RPMI8226 (cell line): ENCODE data around the gene TTC39A.
A peak's percentile ranks its signal among the peaks of the same experiment; 100 is the strongest.

Experiments used
- DNase-seq: peaks from one replicate; pipeline ENCODE4 v3.0.0-alpha.2; 2015

The TTC39A gene

GRCh38 chr1:51330331-51331201 lies at the start of gene TTC39A:
Gene TTC39A (minus strand): TSS chr1:51330562. CDS start chr1:51330477, 85 bp downstream.
- DNase-seq: peak; percentile 38

DNA sequence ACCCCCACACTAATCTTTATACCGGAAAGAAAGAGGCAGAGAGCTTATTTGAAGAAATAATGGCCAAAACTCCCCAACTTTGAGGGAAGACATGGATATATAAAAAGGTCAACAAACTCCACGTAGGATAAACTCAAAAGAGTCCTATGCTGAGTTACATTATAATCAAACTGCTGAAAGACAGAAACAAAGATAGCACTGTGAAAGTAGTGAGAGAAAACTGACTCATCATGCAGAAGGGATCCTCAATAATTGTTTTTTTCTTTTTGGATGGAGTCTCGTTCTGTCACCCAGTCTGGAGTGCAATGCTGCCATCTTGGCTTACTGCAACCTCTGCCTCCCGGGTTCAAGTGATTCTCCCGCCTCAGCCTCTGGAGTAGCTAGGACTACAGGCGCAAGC lies 48.5 kb upstream of the TTC39A start:
- no peak for DNase-seq

GRCh38 chr1:51373898-51374297 lies 43.5 kb upstream of the TTC39A start:
- no peak for DNase-seq

GRCh38 chr1:51372561-51372960 lies 42.2 kb upstream of the TTC39A start:
- DNase-seq: no peak

- DNase-seq: no peak
Measured at GRCh38 chr1:51369171-51369570, 38.8 kb upstream of the TTC39A start.

DNA sequence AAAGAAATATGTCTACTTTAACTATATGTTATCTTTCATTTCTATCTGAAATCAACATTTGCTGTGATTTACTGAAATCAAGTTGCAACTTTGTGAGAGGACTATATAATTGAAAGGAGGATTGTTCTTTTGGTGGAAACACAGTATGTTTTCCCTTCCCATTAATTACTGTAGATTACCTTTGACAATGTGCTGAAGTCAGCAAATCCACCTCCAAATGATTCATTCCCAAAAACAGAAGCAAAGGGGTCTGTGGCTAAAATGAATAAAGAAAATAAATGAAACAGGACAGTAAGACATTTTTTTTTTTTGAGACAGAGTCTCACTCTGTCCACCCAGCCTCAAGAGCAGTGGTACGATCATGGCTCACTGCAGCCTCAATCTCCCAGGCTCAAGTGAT lies 35.4 kb upstream of the TTC39A start:
- DNase-seq: no peak

- DNase-seq: no peak
Measured at GRCh38 chr1:51359879-51360278, 29.5 kb upstream of the TTC39A start.

DNA sequence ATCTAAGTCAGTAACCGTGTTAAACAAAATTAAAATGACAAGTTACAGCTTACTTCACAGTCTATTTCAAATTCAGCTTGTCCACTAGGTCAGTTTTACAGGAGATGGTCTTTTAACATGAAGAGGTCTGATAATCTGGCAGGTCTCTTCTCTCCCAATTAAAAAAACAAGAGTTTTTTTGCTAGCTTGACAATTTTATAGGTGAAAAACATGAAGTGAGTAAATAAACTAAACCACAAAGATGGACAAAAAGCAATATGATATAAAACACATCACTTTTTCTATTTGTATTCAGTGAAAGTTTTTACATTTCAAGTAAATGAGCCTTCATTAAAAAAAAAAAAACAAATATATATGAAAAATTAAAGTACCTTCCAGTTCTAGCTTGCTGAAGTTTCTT lies 25.0 kb upstream of the TTC39A start:
- no peak for DNase-seq

DNA sequence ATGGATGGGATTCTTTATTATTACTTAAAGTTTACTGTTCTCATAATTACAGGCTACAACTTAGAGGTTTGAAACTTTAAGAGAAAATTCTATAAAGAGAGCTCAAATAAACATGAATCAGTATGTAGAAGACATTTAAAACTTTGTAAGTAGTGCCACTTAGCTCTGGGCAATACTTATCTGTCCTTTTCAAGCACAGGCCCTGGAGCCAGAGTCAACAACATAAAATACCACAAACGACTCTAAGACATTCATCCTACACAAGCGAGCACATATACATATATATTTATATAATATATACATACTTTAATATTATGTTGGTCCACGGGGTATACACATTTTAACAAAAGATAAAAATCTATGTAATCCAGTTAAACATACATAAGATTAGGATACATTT lies 24.1 kb upstream of the TTC39A start:
- no peak for DNase-seq

GRCh38 chr1:51351907-51352306 lies 21.5 kb upstream of the TTC39A start:
- DNase-seq: no peak

DNA sequence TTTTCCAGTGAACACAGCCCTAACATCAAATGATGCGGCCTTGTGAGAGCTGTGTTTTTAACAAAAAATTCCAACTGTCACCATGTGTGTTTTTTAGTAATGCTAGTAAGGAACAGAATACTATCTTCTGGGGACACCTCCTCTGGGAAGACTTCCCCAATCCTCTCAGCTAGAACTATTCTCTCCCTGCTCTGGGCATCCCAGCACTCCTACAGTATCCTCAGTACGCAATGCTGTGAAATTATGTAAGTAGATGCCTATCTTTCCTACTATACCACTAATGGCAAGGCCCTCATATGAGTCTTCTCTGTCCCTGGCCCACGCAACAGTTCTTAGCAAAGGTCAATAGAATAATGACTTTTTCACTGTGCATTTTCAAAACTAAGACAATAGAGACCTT lies 19.5 kb upstream of the TTC39A start:
- no peak for DNase-seq

GRCh38 chr1:51348147-51348527 lies 17.8 kb upstream of the TTC39A start:
- no peak for DNase-seq

GRCh38 chr1:51347398-51348146 lies 17.2 kb upstream of the TTC39A start:
- DNase-seq: no peak

DNA sequence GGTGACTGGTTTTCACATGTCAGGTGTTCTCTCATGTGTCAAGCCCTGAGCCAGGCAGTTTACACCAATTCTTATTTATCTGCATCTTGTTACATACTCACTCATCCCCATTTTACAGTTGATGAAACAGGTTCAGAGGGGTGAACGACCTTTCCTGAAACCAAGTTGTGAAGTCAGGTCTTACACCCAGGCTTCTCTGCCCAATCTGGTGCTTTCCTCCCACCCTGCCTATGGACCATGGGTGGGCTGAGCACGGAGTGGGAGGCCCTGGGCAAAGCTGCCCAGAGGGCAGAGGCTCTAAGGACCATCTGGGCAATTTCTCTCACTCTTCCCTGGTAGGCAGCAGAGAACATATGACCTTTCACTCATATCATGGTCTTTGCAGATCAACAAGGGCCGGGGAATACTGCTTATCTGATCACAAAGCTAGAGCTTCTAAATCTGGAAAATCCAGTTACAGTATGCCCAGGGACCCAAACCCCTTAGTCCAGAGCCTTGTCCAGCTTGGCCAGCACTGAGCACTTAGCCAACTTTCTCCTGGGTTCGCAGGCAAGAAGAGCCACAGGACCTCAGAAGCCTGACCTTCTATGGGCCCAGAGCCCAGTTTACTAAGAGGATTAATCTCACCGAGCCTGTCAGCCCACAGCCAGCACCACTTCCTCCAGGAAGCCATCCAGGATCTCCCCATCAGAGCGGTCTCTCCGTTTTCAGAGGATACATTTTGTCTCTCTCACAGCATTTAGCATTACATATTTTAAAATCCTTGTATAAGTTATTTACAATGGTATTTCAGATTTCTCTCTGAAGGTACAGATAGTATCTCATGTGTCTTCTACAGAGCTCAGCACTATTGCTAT lies 16.0 kb upstream of the TTC39A start:
- no peak for DNase-seq

- no peak for DNase-seq
Measured at GRCh38 chr1:51345300-51345687, 14.9 kb upstream of the TTC39A start.

DNA sequence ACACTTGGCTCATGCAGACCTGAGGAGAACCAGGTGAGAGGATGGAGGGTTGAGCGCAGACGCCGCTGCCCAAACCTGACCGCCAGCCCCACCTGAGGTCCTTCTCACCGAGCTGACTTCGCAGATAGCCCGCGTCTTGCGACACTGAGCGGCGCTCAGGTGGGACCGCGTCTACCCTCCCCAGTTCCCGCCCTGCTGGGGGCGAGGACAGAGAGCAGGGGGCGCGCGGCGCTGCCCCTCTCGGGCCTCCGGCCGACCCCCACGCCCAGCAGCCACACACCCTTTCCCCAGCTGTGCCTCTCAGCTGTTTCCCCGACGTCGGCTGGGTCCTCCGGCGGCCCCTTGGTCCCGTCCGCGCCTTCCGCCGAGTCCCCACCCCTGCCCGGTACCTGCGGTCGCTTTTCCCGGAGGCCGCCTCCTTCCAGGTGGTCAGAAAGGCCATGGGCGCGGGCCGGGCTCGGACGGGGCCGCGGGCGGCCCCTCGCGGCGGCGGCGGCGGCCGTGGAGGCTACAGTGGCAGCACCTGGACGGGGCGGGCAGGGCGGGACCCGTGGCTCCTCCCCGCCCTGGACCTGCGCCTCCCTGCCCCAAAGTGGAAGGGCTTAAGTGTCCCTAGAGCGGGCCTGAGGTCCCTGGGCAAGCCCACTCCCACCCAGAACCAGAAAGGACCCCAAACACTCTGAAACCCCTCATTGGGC lies 14.4 kb upstream of the TTC39A start:
- DNase-seq: peak; percentile 30

GRCh38 chr1:51344276-51344601 lies 13.9 kb upstream of the TTC39A start:
- DNase-seq: no peak

DNA sequence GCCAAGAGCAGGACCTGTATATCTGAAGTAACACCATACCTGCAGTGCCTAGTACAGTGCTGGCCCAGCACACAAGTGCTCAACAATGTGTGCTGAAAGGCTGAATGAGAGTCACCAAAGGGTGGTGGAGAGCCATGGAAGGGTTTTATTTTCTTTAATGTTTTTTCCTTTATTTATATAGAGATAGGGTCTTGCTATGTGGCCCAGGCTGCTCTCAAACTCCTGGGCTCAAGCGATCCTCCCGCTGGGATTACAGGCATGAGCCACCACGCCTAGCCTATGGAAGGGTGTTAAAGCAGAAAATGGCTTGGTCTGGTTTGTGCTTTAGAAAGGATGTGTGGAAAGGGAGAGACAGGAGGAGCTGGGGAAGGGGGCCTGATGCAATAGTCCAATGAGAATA lies 13.3 kb upstream of the TTC39A start:
- DNase-seq: no peak

DNA sequence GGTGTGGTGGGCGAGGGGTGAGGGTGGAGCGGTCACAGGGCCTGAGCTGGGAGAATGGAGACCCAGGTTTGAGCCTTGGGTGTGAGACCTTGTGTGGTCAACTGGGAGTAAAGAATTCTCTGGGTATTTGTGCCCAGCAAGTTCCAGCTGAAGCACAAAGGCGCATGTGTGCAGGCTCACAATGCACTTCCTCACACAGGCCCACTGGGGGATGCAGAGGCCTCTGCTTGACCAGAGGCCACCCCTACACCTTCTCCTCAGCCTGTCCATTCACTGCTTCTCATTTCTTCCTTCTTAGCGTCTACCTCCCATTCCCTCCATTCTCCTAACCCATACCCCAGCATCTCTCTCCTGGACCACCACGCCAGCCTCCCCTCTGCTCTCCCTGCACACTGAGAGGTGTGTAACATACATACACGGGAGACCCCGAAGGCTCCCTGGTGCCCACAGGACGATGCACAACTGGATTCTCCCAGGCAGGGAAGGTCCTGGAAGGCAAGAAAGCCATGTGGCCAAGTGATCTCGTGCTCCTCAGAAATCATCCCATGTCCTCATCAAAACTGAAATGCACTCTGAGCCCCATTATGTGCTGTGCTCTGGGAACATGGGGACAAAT lies 12.3 kb upstream of the TTC39A start:
- no peak for DNase-seq

GRCh38 chr1:51341876-51342496 lies 11.6 kb upstream of the TTC39A start:
- no peak for DNase-seq

DNA sequence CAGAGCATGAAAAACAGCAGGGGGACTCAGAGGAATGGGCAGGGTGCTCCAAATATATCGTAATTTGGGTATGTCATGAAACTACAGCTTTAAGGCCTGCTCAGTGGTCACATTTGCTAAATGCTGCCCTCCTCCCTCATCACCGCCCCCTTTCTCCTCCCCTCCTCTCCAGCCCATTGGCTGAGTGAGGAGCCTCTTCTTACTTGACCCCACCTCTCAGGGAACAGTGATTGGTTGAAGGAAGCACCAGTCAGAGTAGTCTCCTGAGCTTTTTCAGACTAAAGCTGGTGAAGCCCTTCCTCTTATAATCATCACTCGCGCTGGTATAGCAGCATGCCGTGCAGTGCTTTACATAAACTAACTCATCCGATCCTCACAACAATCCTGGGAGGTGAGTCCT lies 10.0 kb upstream of the TTC39A start:
- DNase-seq: no peak

DNA sequence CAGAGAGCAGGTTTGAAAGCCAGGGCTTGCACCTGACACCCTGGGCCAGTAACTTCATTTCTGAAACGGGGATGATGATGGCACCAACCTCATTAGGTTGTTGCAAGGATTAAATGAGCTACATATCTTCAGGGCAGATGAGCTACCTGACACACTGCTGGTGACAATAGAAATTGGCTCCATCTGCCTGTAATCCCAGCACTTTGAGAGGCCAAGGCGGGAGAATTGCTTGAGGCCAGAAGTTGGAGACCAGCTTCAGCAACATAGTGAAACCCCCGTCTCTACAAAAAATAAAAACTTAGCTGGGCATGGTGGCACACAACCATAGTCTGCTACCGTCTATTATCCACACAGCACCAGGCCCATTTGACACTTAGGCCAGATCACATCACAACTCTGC lies 6.3 kb upstream of the TTC39A start:
- no peak for DNase-seq
